ENCODE measurements around the gene C1QTNF3.

Gene C1QTNF3

GRCh38 chr5:33968211-33969005 is 74.6 kb downstream of the C1QTNF3 start:
- H3K9me3 Mint-ChIP-seq = no peaks in the 10 kb centered on the region
- no peaks in the 10 kb centered on the region for H3K27me3 Mint-ChIP-seq
- H3K4me3 Mint-ChIP-seq = no peak overlapping the region

More at GRCh38 chr5:33968211-33969005, 74.6 kb downstream of the C1QTNF3 start:
- H3K36me3 Mint-ChIP-seq = no peaks in the 10 kb centered on the region
- peaks cover 18% of the 10 kb centered on the region for H3K4me1 Mint-ChIP-seq
- no peak overlapping the region for H3K27ac Mint-ChIP-seq
